Mucosa of descending colon (tissue), 3 donors: ENCODE results near the gene FBXL16. TPM values are rescaled to one million over a fixed set of nuclear protein-coding genes. Genes with fewer than 3 reads are reported as not detected.
A peak's percentile ranks its signal among the peaks of the same experiment; 100 is the strongest.

Source experiments
- ATAC-seq: fragments of 200-7000 bp; cut with Tn5 transposase; one replicate; pipeline ENCODE4 v1.9.1; 2020; ENCODE audit warnings: mild to moderate bottlenecking, moderate library complexity
- DNase-seq, 3 donors: peaks; one replicate each; pipeline ENCODE4 v3.0.0-alpha.2; 2020
- H3K36me3 ChIP-seq: fragments of 200-600 bp; one replicate; pipeline ENCODE4 v1.8.0; 2021; ENCODE audit warnings: low read depth, mild to moderate bottlenecking
- H3K4me1 ChIP-seq: fragments of 200-600 bp; one replicate; pipeline ENCODE4 v1.8.0; 2021; ENCODE audit warnings: low read depth, mild to moderate bottlenecking
- H3K4me3 ChIP-seq: fragments of 200-600 bp; one replicate; pipeline ENCODE4 v1.8.0; 2021; ENCODE audit warnings: mild to moderate bottlenecking
- H3K9me3 ChIP-seq: fragments of 200-600 bp; one replicate; pipeline ENCODE4 v1.8.0; 2021; ENCODE audit warnings: mild to moderate bottlenecking
- intact Hi-C, 2 donors: fragments of 100-400 bp; cut with DNase I in 1 of 2; cut with micrococcal nuclease in 1 of 2; formaldehyde crosslinking; loops; one replicate each; pipeline versions ENCODE4 v1.11.0 to v1.11.1; 2022; cut with DNase I, micrococcal nuclease
- total RNA-seq, 3 donors: library from RNA; stranded (reverse); fragmentation: NEBNext Ultra II Directional in 2 of 3; extraction: Animal tissue kit (Norgen Biotek cat#: 25700) in 2 of 3; gene quantifications; one replicate each; pipeline versions ENCODE4 v1.2.1 to v1.2.4, GENCODE V29; 2021 to 2023
- TF ChIP-seq, protein P1 (sequence below): fragments of 200-600 bp; IDR thresholded peaks from one replicate; pipeline ENCODE4 v1.8.0; 2022; ENCODE audit warnings: antibody characterized with exemption, mild to moderate bottlenecking
- donor health status: DM: no; HTN: no; CAD: no; lungs with moderate emphysema.
- donor health status: DM: no; HTN: no; CAD: no.
- donor health status: DM: no; HTN: yes; CAD: no.

FBXL16 gene
- total RNA-seq, 3 donors from 2014 or later = 1.3 to 2.2 (median 2.1) TPM

- peaks cover 5% of the 10 kb centered on the region for H3K36me3 ChIP-seq
- DNase-seq (no peak), ATAC-seq (no peak)
- no peak overlapping the region for H3K4me3 ChIP-seq
- TF ChIP-seq, protein P1, sequence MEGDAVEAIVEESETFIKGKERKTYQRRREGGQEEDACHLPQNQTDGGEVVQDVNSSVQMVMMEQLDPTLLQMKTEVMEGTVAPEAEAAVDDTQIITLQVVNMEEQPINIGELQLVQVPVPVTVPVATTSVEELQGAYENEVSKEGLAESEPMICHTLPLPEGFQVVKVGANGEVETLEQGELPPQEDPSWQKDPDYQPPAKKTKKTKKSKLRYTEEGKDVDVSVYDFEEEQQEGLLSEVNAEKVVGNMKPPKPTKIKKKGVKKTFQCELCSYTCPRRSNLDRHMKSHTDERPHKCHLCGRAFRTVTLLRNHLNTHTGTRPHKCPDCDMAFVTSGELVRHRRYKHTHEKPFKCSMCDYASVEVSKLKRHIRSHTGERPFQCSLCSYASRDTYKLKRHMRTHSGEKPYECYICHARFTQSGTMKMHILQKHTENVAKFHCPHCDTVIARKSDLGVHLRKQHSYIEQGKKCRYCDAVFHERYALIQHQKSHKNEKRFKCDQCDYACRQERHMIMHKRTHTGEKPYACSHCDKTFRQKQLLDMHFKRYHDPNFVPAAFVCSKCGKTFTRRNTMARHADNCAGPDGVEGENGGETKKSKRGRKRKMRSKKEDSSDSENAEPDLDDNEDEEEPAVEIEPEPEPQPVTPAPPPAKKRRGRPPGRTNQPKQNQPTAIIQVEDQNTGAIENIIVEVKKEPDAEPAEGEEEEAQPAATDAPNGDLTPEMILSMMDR = no peak
- H3K4me1 ChIP-seq = peaks cover 44% of the 10 kb centered on the region
- intact Hi-C loops = no loop called here
- no peaks in the 10 kb centered on the region for H3K9me3 ChIP-seq
Measured at GRCh38 chr16:686459-687260, 18.9 kb downstream of the FBXL16 start.

- H3K36me3 ChIP-seq = peaks cover 5% of the 10 kb centered on the region
- ATAC-seq = peak; percentile 7
Measured at GRCh38 chr16:685967-686366, 19.6 kb downstream of the FBXL16 start.

GRCh38 chr16:684961-685696 is 20.5 kb downstream of the FBXL16 start:
- DNase-seq = peak; percentile 49 to 79 (median 62)
- H3K9me3 ChIP-seq = no peaks in the 10 kb centered on the region
- H3K36me3 ChIP-seq = peaks cover 5% of the 10 kb centered on the region
- H3K4me1 ChIP-seq = peaks cover 53% of the 10 kb centered on the region
- no peak overlapping the region for H3K4me3 ChIP-seq
- intact Hi-C loops = no loop called here
- TF ChIP-seq, protein P1 = no peak
- no peak for ATAC-seq

More at GRCh38 chr16:685967-686366, 19.6 kb downstream of the FBXL16 start:
- TF ChIP-seq, protein P1 = peak; percentile 23
- no peak overlapping the region for H3K4me3 ChIP-seq
- peaks cover 51% of the 10 kb centered on the region for H3K4me1 ChIP-seq
- H3K9me3 ChIP-seq = no peaks in the 10 kb centered on the region
- intact Hi-C loops = no loop called here
- peak in 2 of 3 donors; percentile 78 for DNase-seq

DNA sequence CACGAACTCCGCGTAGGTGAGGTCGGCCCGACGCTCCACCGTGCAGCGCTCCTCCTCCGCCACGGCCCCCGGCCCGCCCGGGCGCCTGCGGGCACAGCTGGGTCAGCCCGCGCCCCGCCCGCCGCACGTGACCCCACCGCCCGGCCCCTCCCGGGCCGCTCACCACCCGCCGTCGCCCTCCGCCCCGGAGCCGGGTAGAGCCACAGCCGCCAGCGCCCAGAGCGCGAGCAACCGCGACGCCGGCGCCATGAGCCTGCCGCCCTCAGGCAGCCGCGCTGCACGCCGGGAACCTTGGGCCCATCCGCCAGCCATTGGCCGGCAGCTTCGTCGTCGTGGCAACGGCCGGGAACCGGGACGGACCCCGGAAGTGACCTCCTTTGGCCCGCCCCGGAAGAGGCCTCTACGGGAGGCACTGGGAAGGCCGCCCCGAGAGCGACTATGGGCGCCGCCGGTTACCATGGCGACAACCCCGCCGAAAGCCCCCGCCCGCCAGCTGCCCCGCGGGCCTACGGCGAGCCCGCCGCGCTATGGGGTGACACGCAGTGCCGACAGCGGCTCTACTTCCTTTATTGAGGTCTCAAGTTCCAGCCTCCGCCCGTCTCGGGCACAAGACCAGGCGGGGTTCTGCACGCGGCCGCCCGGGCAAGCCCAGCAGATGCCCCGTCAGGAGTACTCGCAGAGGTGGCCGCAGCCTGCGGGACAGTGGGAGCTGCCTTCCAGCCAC is 21.4 kb downstream of the FBXL16 start, which contains the start of gene JMJD8:
JMJD8 (minus strand) TSS at position 264 of the 724 bp plus-strand sequence; CDS start at position 249, 15 bp downstream.
- ATAC-seq (peak; percentile 74), DNase-seq (peak; percentile 98 to 99 (median 99))
- peaks cover 5% of the 10 kb centered on the region for H3K36me3 ChIP-seq
- peaks cover 50% of the 10 kb centered on the region for H3K4me1 ChIP-seq
- no peaks in the 10 kb centered on the region for H3K9me3 ChIP-seq
- TF ChIP-seq, protein P1 = no peak
- peak within 1 kb of the TSS; percentile 48 for H3K4me3 ChIP-seq
- intact Hi-C loops = no loop called here

- TF ChIP-seq, protein P1 = no peak
- Histone ChIP-seq H3K4me3 (peak overlapping the region; percentile 48), H3K36me3 (peaks cover 5% of the 10 kb centered on the region), H3K9me3 (no peaks in the 10 kb centered on the region), H3K4me1 (peaks cover 47% of the 10 kb centered on the region)
- ATAC-seq = no peak
- intact Hi-C loops = no loop called here
- peak in 1 of 3 donors; percentile 37 for DNase-seq
Measured at GRCh38 chr16:683396-684070, 22.1 kb downstream of the FBXL16 start.
